ENCODE data around the gene MTA1. TPM values are rescaled to one million over a fixed set of nuclear protein-coding genes. Genes with fewer than 3 reads are reported as not detected.

MTA1 gene
- total RNA-seq, 1 donor from 2014 or later = 74.8 TPM

- intact Hi-C loops (cut with DNase I) = no loop called here
- no peak for TF ChIP-seq CTCF (IDR thresholded peaks at IDR 0.05)
- no peak overlapping the region for H3K4me3 ChIP-seq
- H3K27ac ChIP-seq = no peak overlapping the region
- DNase-seq = no peak
- no peaks in the 10 kb centered on the region for H3K9me3 ChIP-seq
- H3K36me3 ChIP-seq = peaks cover 41% of the 10 kb centered on the region
- no peaks in the 10 kb centered on the region for H3K27me3 ChIP-seq
- no peaks in the 10 kb centered on the region for H3K4me1 ChIP-seq
- ATAC-seq = no peak
These were observed 37.1 kb upstream of the MTA1 start for GRCh38 chr14:105382343-105383082.

- ATAC-seq = no peak
- intact Hi-C loops (cut with DNase I) = no loop called here
These were observed 36.4 kb upstream of the MTA1 start for GRCh38 chr14:105383083-105383730.

GRCh38 chr14:105384041-105384557 lies 35.5 kb upstream of the MTA1 start:
- Histone ChIP-seq H3K36me3 (peaks cover 41% of the 10 kb centered on the region), H3K9me3 (no peaks in the 10 kb centered on the region), H3K4me3 (no peak overlapping the region), H3K4me1 (peaks cover 2% of the 10 kb centered on the region), H3K27ac (no peak overlapping the region), H3K27me3 (no peaks in the 10 kb centered on the region)
- no peak for TF ChIP-seq CTCF (IDR thresholded peaks at IDR 0.05)
- no peak for ATAC-seq
- DNase-seq = no peak
- intact Hi-C loops (cut with DNase I) = no loop called here

More at GRCh38 chr14:105383083-105383730, 36.4 kb upstream of the MTA1 start:
- no peak for DNase-seq
- no peak for TF ChIP-seq CTCF (IDR thresholded peaks at IDR 0.05)
- no peak overlapping the region for H3K27ac ChIP-seq
- peaks cover 41% of the 10 kb centered on the region for H3K36me3 ChIP-seq
- no peaks in the 10 kb centered on the region for H3K27me3 ChIP-seq
- H3K9me3 ChIP-seq = no peaks in the 10 kb centered on the region
- H3K4me1 ChIP-seq = no peaks in the 10 kb centered on the region
- no peak overlapping the region for H3K4me3 ChIP-seq

GRCh38 chr14:105384605-105385321 lies 34.9 kb upstream of the MTA1 start:
- peaks cover 9% of the 10 kb centered on the region for H3K4me1 ChIP-seq
- ATAC-seq (no peak), DNase-seq (no peak)
- intact Hi-C loops (cut with DNase I) = no loop called here
- no peak overlapping the region for H3K27ac ChIP-seq
- no peaks in the 10 kb centered on the region for H3K27me3 ChIP-seq
- H3K36me3 ChIP-seq = peaks cover 41% of the 10 kb centered on the region
- TF ChIP-seq CTCF (IDR thresholded peaks at IDR 0.05) = no peak
- no peaks in the 10 kb centered on the region for H3K9me3 ChIP-seq
- H3K4me3 ChIP-seq = no peak overlapping the region

- TF ChIP-seq CTCF (IDR thresholded peaks at IDR 0.05) = no peak
- peaks cover 14% of the 10 kb centered on the region for H3K4me1 ChIP-seq
- intact Hi-C loops (cut with DNase I) = no loop called here
- DNase-seq = no peak
- peaks cover 41% of the 10 kb centered on the region for H3K36me3 ChIP-seq
- ATAC-seq = no peak
- H3K27me3 ChIP-seq = no peaks in the 10 kb centered on the region
- H3K4me3 ChIP-seq = no peak overlapping the region
- H3K27ac ChIP-seq = no peak overlapping the region
- H3K9me3 ChIP-seq = no peaks in the 10 kb centered on the region
These were observed 34.3 kb upstream of the MTA1 start for GRCh38 chr14:105385322-105385637.
